ENCODE results near the gene SLC6A16. TPM values are rescaled to one million over a fixed set of nuclear protein-coding genes. Genes with fewer than 3 reads are reported as not detected.
"Not testable (repeated sequence)": the region's sequence is repeated elsewhere in the genome, so short reads cannot be mapped to it uniquely, and the experiment has no call there.

SLC6A16 gene
- total and polyA plus RNA-seq, 2 of the 8 experiments (the other 6 are each of a cell fraction or from before 2014, with no cell fraction given): 1.1 to 1.5 TPM

DNA sequence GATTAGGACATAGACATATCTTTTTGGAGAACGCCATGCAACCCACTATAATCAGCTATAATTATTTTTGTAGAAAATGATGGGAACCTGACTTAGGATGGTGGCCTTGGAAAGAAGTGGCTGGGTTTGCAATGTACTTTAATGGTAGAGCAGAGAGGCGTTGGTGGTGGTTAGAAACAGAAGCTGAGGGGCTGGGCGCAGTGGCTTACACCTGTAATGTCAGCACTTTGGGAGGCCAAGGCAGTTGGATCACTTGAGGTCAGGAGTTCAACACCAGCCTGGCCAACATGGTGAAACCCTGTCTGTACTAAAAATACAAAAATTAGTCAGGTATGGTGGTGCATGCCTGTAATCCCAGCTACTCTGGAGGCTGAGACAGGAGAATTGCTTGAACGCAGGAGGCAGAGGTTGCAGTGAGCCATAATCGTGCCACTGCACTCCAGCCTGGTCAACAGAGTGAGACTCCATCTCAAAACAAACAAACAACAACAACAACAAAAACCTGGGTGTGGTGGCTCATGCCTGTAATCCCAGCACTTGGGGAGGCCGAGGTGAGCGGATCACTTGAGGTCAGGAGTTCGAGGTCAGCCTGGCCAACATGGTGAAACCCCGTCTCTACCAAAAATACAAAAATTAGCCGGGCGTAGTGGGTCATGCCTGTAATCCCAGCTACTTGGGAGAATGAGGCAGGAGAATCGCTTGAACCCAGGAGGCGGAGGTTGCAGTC, 7.9 kb upstream of the SLC6A16 start:
- H2BK20ac ChIP-seq (ENCODE audit: low read length); H3K79me2 ChIP-seq (ENCODE audit: control insufficient read depth in 1 of 2, insufficient read depth in 2 of 2, low read length in 2 of 2); H2BK12ac ChIP-seq (ENCODE audit: low read depth, low read length); H3K18ac ChIP-seq (ENCODE audit: extremely low read depth, low read length); H3K4me3 ChIP-seq (ENCODE audit: extremely low read depth in 1 of 4, insufficient read depth in 2 of 4, low read depth in 3 of 4, low read length in 4 of 4); H2AK5ac ChIP-seq (ENCODE audit: low read depth, low read length); H3K23me2 ChIP-seq (ENCODE audit: low read depth, low read length); H3K79me1 ChIP-seq (ENCODE audit: low read depth, low read length); H3K14ac ChIP-seq (ENCODE audit: insufficient read length); H4K8ac ChIP-seq (ENCODE audit: extremely low read depth, insufficient read depth, low read length); H3K23ac ChIP-seq (ENCODE audit: insufficient read length); H4K5ac ChIP-seq (ENCODE audit: insufficient read length, low read depth, low read length); H3K9ac ChIP-seq (replicated peaks in 1 of 4; ENCODE audit: extremely low read depth in 1 of 4, low read depth in 3 of 4, low read length in 3 of 4); H2BK15ac ChIP-seq (ENCODE audit: low read length); H2AFZ ChIP-seq (ENCODE audit: low read length); H3K27ac ChIP-seq (ENCODE audit: low read depth, low read length); H3K4me1 ChIP-seq (replicated peaks in 1 of 4; ENCODE audit: control insufficient read depth in 3 of 4, insufficient read depth in 4 of 4, low read length in 3 of 4); DNase-seq (ENCODE audit: low read depth in 1 of 2, low spot score in 2 of 2); H2BK120ac ChIP-seq (replicated peaks; ENCODE audit: low read depth, low read length); H2BK5ac ChIP-seq (ENCODE audit: low read depth, low read length); H4K91ac ChIP-seq (replicated peaks; ENCODE audit: insufficient read length, low read length); H4K20me1 ChIP-seq (replicated peaks in 1 of 2; ENCODE audit: control insufficient read depth in 1 of 2, insufficient read depth in 2 of 2, low read length in 2 of 2); H3K56ac ChIP-seq (replicated peaks; ENCODE audit: insufficient read length, low read depth, low read length); H3K4me2 ChIP-seq (ENCODE audit: insufficient read depth in 1 of 2, low read depth in 2 of 2, low read length in 2 of 2); H3K4ac ChIP-seq (replicated peaks; ENCODE audit: insufficient read length, low read depth, low read length); H3K36me3 ChIP-seq (ENCODE audit: control insufficient read depth in 2 of 4, insufficient read depth in 4 of 4, low read length in 3 of 4); H3K9me3 ChIP-seq (ENCODE audit: insufficient read depth in 2 of 2, low read depth in 1 of 2, low read length in 1 of 2); FAIRE-seq: not testable (repeated sequence)
- peaks cover 0 to 10% (median 2%) of the 10 kb centered on the region in 4 experiments; a peak in 4 of 7 replicates for H3K27me3 ChIP-seq (replicated peaks in 1 of 4; ENCODE audit: control insufficient read depth in 3 of 4, extremely low read depth in 1 of 4, insufficient read depth in 3 of 4, low read length in 3 of 4)
- CTCF ChIA-PET (ENCODE audit: partially characterized antibody): interaction anchor here (1.2 to 1.7 kb wide), 4 partner anchors 20 to 103 kb away, joined by 3 to 4 read pairs (median 3); no protein-coding TSS in a partner anchor
- POLR2A ChIA-PET (ENCODE audit: partially characterized antibody): interaction anchor here (1.3 to 1.4 kb wide), 2 partner anchors 8 to 10 kb away, joined by 3 to 4 read pairs; no protein-coding TSS in a partner anchor
- 86% methylated on average over 13 of the region's 13 CpGs; no CpG with 5 or more reads in 1 of the 2 experiments for WGBS, 2 experiments (ENCODE audit: extremely low coverage in 1 of 2, insufficient coverage in 1 of 2, insufficient read length in 1 of 2, insufficient replicate concordance in 2 of 2, low coverage in 1 of 2, low lambda C conversion rate in 2 of 2, missing lambda C conversion rate in 1 of 2)

Data from H1 (cell line).